ENCODE data around the gene HOXB9. TPM values are rescaled to one million over a fixed set of nuclear protein-coding genes. Genes with fewer than 3 reads are reported as not detected.

Gene HOXB9
- total RNA-seq, 1 experiment from 2014 or later = 3.3 TPM

Small RNAs within 50 kb of the gene (small RNA-seq; reads per million reads assigned to genes)
- 0.02 to 0.19 reads per million in 2 experiments for gene MIR196A1

Other genes starting within 250 kb of the HOXB9 start
- gene SKAP1, start 196.1 kb downstream of the HOXB9 start, total RNA-seq (2014; rRNA removed; shearing (Covaris generic)) = not detected in 2 replicates
- not detected in 2 replicates for gene HOXB1, start 95.3 kb downstream of the HOXB9 start, total RNA-seq (2014; rRNA removed; shearing (Covaris generic))
- gene HOXB2, start 81.2 kb downstream of the HOXB9 start, total RNA-seq (2014; rRNA removed; shearing (Covaris generic)) = not detected in 2 replicates
- 0.16 and 0.48 TPM in 2 replicates for gene HOXB4, start 48.0 kb downstream of the HOXB9 start, total RNA-seq (2014; rRNA removed; shearing (Covaris generic))
- 1.1 and 1.5 TPM in 2 replicates for gene HOXB3, start 36.1 kb downstream of the HOXB9 start, total RNA-seq (2014; rRNA removed; shearing (Covaris generic))
- gene HOXB5, start 32.6 kb downstream of the HOXB9 start, total RNA-seq (2014; rRNA removed; shearing (Covaris generic)) = not detected in 2 replicates
- gene HOXB6, start 21.4 kb downstream of the HOXB9 start, total RNA-seq (2014; rRNA removed; shearing (Covaris generic)) = 2.8 and 5.2 TPM in 2 replicates
- gene HOXB7, start 15.3 kb downstream of the HOXB9 start, total RNA-seq (2014; rRNA removed; shearing (Covaris generic)) = 8.9 and 12.1 TPM in 2 replicates
- 0.69 and 1.6 TPM in 2 replicates for gene HOXB8, start 11.1 kb downstream of the HOXB9 start, total RNA-seq (2014; rRNA removed; shearing (Covaris generic))
- not detected in 2 replicates for gene PRAC1, start 96.2 kb upstream of the HOXB9 start, total RNA-seq (2014; rRNA removed; shearing (Covaris generic))
- 0.56 and 0.71 TPM in 2 replicates for gene PRAC2, start 96.8 kb upstream of the HOXB9 start, total RNA-seq (2014; rRNA removed; shearing (Covaris generic))
- gene HOXB13, start 102.4 kb upstream of the HOXB9 start, total RNA-seq (2014; rRNA removed; shearing (Covaris generic)) = 3.7 and 4.8 TPM in 2 replicates
- 1.7 and 2.1 TPM in 2 replicates for gene TTLL6, start 190.9 kb upstream of the HOXB9 start, total RNA-seq (2014; rRNA removed; shearing (Covaris generic))
- gene CALCOCO2, start 204.7 kb upstream of the HOXB9 start, total RNA-seq (2014; rRNA removed; shearing (Covaris generic)) = 29.1 and 37.7 TPM in 2 replicates

Data from SK-MEL-5 (cell line).